OCI-LY7 (cell line): ENCODE results near the gene TP73. TPM values are rescaled to one million over a fixed set of nuclear protein-coding genes. Genes with fewer than 3 reads are reported as not detected.

Experiments
- BruUV-seq: library from RNA; stranded (reverse); fragments of 400-500 nt; replicated peaks from 2 replicates; lab custom pipeline; 2021; lab: Mats Ljungman, UMichigan
- CTCF ChIA-PET: fragments of 300-600 bp; sonication (Branson Sonifier 250); formaldehyde crosslinking; loops from one replicate; lab custom pipeline; 2022; ENCODE audit warnings: antibody characterized with exemption; ENCODE audit not compliant: unreplicated experiment; lab: Charles Lee
- POLR2A ChIA-PET: fragments of 300-600 bp; sonication (Branson Sonifier 250); formaldehyde crosslinking; loops from one replicate; lab custom pipeline; 2022; ENCODE audit warnings: antibody characterized with exemption; lab: Charles Lee
- DNase-seq: peaks from one replicate; pipeline ENCODE4 v3.0.0-alpha.2; 2015; ENCODE audit warnings: low spot score
- H2AFZ ChIP-seq: fragments of 200-600 bp; sonication (generic), shearing (Covaris generic); 2 replicates; pipeline ENCODE4 v1.6.1; 2014; ENCODE audit warnings: mild to moderate bottlenecking, antibody characterized with exemption, low read length, moderate library complexity
- H3K27ac ChIP-seq: fragments of 200-600 bp; sonication (generic); 2 replicates; pipeline ENCODE4 v1.5.1; 2014; ENCODE audit warnings: mixed run types, low read depth, mild to moderate bottlenecking, moderate library complexity, low read length, inconsistent platforms; ENCODE audit not compliant: poor library complexity, severe bottlenecking
- H3K36me3 ChIP-seq: fragments of 200-600 bp; sonication (generic); 2 replicates; pipeline ENCODE4 v1.6.1; 2014; ENCODE audit warnings: mild to moderate bottlenecking, antibody characterized with exemption, low read length, moderate library complexity, mixed read lengths; ENCODE audit not compliant: insufficient read depth
- H3K4me1 ChIP-seq: fragments of 200-600 bp; sonication (generic); 2 replicates; pipeline ENCODE4 v1.5.1; 2014; ENCODE audit warnings: mild to moderate bottlenecking, low read length; ENCODE audit not compliant: insufficient read depth, poor library complexity, severe bottlenecking
- H3K4me2 ChIP-seq: fragments of 200-600 bp; sonication (generic); 2 replicates; pipeline ENCODE4 v1.6.1; 2014; ENCODE audit warnings: mild to moderate bottlenecking, low read length
- H3K4me3 ChIP-seq: fragments of 200-600 bp; sonication (generic); 2 replicates; pipeline ENCODE4 v1.5.1; 2014; ENCODE audit warnings: mild to moderate bottlenecking, low read depth, low read length; ENCODE audit not compliant: poor library complexity, severe bottlenecking
- H3K79me2 ChIP-seq: fragments of 200-600 bp; sonication (generic); 2 replicates; pipeline ENCODE4 v1.6.1; 2016; ENCODE audit warnings: low read depth, mild to moderate bottlenecking, low read length, moderate library complexity, mixed read lengths; ENCODE audit not compliant: insufficient read depth
- H3K9me2 ChIP-seq: fragments of 200-600 bp; sonication (generic); 2 replicates; pipeline ENCODE4 v1.6.1; 2016; ENCODE audit warnings: mild to moderate bottlenecking, low read length, mixed read lengths; ENCODE audit not compliant: insufficient read depth
- H3K9me3 ChIP-seq: fragments of 200-600 bp; sonication (generic); 2 replicates; pipeline ENCODE4 v1.6.1; 2014; ENCODE audit warnings: mild to moderate bottlenecking, mixed run types, low read length, mixed read lengths
- H4K20me1 ChIP-seq: fragments of 200-600 bp; sonication (generic); 2 replicates; pipeline ENCODE4 v1.6.1; 2014; ENCODE audit warnings: mild to moderate bottlenecking, antibody characterized with exemption, low read length, moderate library complexity, mixed read lengths; ENCODE audit not compliant: insufficient read depth
- CTCF ChIP-seq: fragments of 200-600 bp; sonication (generic); conservative IDR thresholded peaks from 2 replicates; pipeline ENCODE4 v1.5.1; 2014; ENCODE audit warnings: mild to moderate bottlenecking, antibody characterized with exemption, low read length, moderate library complexity, mixed read lengths
- EZH2phosphoT487 ChIP-seq: fragments of 200-600 bp; sonication (generic); IDR thresholded peaks from 2 replicates; pipeline ENCODE4 v1.6.1; 2018; ENCODE audit warnings: low read depth, borderline replicate concordance, mild to moderate bottlenecking, mixed run types, antibody characterized with exemption, low read length, moderate library complexity, mixed read lengths
- intact Hi-C: fragments of 100-400 bp; cut with micrococcal nuclease; formaldehyde crosslinking; loops from one replicate; pipeline ENCODE4 v1.10.0; 2022; ENCODE audit not compliant: unreplicated experiment
- total RNA-seq, 2 experiments: library from RNA; depleted of rRNA in 1 of 2; stranded (reverse); fragments of >200 nt in 1 of 2; shearing (Covaris generic) in 1 of 2; gene quantifications; 2 replicates each; pipeline ENCODE4 v1.2.3, GENCODE V29; 2014 to 2022

TP73 gene
- total RNA-seq, 2 experiments from 2014 or later: 0.48 TPM; not detected in 1

GRCh38 chr1:3693321-3693720 is 41.0 kb downstream of the TP73 start:
- Histone ChIP-seq H3K79me2 (no peaks in the 10 kb centered on the region), H3K4me3 (no peak overlapping the region), H3K27ac (no peak overlapping the region), H3K4me2 (no peak overlapping the region), H3K9me3 (no peaks in the 10 kb centered on the region), H2AFZ (no peak overlapping the region), H3K9me2 (no peaks in the 10 kb centered on the region), H3K36me3 (no peaks in the 10 kb centered on the region), H3K4me1 (no peaks in the 10 kb centered on the region), H4K20me1 (no peaks in the 10 kb centered on the region)
- no peak for DNase-seq
- intact Hi-C loops: no loop called here
- TF ChIP-seq EZH2phosphoT487 (no peak), CTCF (no peak)
- CTCF ChIA-PET: no interaction called here
- no TSS peak for BruUV-seq
- POLR2A ChIA-PET: no interaction called here

- CTCF ChIA-PET: no interaction called here
- DNase-seq: peak; percentile 30
- Histone ChIP-seq H2AFZ (no peak overlapping the region), H3K9me2 (no peaks in the 10 kb centered on the region), H3K4me2 (no peak overlapping the region), H3K79me2 (no peaks in the 10 kb centered on the region), H4K20me1 (no peaks in the 10 kb centered on the region), H3K27ac (no peak overlapping the region), H3K4me3 (no peak overlapping the region), H3K9me3 (no peaks in the 10 kb centered on the region), H3K4me1 (no peaks in the 10 kb centered on the region), H3K36me3 (no peaks in the 10 kb centered on the region)
- no TSS peak for BruUV-seq
- intact Hi-C loops: loop anchor here (2.0 kb wide), 1 partner anchor 29 kb away; no protein-coding TSS in a partner anchor
- TF ChIP-seq CTCF (peak; percentile 79), EZH2phosphoT487 (no peak)
- POLR2A ChIA-PET: interaction anchor here (0.6 kb wide), 1 partner anchor 24 kb away, joined by 3 read pairs; no protein-coding TSS in a partner anchor
Measured at GRCh38 chr1:3695326-3696217, 43.3 kb downstream of the TP73 start.

- Histone ChIP-seq H2AFZ (no peak overlapping the region), H3K27ac (no peak overlapping the region), H3K4me2 (no peak overlapping the region), H3K9me3 (no peaks in the 10 kb centered on the region), H4K20me1 (no peaks in the 10 kb centered on the region), H3K9me2 (no peaks in the 10 kb centered on the region), H3K4me3 (no peak overlapping the region), H3K79me2 (no peaks in the 10 kb centered on the region), H3K36me3 (no peaks in the 10 kb centered on the region), H3K4me1 (no peaks in the 10 kb centered on the region)
- TF ChIP-seq CTCF: no peak
- TF ChIP-seq EZH2phosphoT487: no peak
- POLR2A ChIA-PET: no interaction called here
- BruUV-seq: no TSS peak
- DNase-seq: no peak
- intact Hi-C loops: no loop called here
- CTCF ChIA-PET: no interaction called here
Measured at GRCh38 chr1:3696689-3697088, 44.4 kb downstream of the TP73 start.
